Activated CD4-positive, alpha-beta T cell treated with anti-CD3 and anti-CD28 coated beads for 24 hours (primary cell): ENCODE measurements around the gene PI4KA.
"Not testable (repeated sequence)": the region's sequence is repeated elsewhere in the genome, so short reads cannot be mapped to it uniquely, and the experiment has no call there.

Experiments
- DNase-seq, 2 donors: peaks; one replicate each; pipeline ENCODE4 v3.0.0-alpha.2; 2020; ENCODE audit warnings: low read depth in 2 of 2

PI4KA gene

GRCh38 chr22:20666560-20666959 is 192.1 kb downstream of the PI4KA start:
- DNase-seq: no peak

- DNase-seq: no peak
Measured at GRCh38 chr22:20664594-20664959, 194.0 kb downstream of the PI4KA start.

GRCh38 chr22:20663941-20664593 is 194.5 kb downstream of the PI4KA start:
- no peak for DNase-seq

GRCh38 chr22:20663137-20663828 is 195.3 kb downstream of the PI4KA start:
- no peak for DNase-seq

GRCh38 chr22:20662524-20663036 is 196.0 kb downstream of the PI4KA start:
- not testable (repeated sequence) for DNase-seq

GRCh38 chr22:20661473-20661872 is 197.1 kb downstream of the PI4KA start:
- DNase-seq: no peak

- DNase-seq: no peak
Measured at GRCh38 chr22:20660441-20661054, 198.1 kb downstream of the PI4KA start.

- no peak for DNase-seq
Measured at GRCh38 chr22:20659920-20660319, 198.7 kb downstream of the PI4KA start.

- no peak for DNase-seq
Measured at GRCh38 chr22:20659258-20659657, 199.4 kb downstream of the PI4KA start.

GRCh38 chr22:20658433-20659222 is 200.0 kb downstream of the PI4KA start:
- no peak for DNase-seq

GRCh38 chr22:20657963-20658362 is 200.6 kb downstream of the PI4KA start:
- no peak for DNase-seq
